RWPE1 (cell line): Measurements from ENCODE around the gene PKN3.

Source experiments
- CTCF ChIA-PET: fragments of 350-600 bp; sonication (Branson Sonifier 250); formaldehyde crosslinking; extraction: SDS; loops from one replicate; lab custom pipeline; 2021; lab: Yijun Ruan, JAX
- POLR2A ChIA-PET: fragments of 400-600 bp; formaldehyde crosslinking; extraction: SDS; loops from one replicate; lab custom pipeline; 2020; ENCODE audit warnings: antibody characterized with exemption; ENCODE audit not compliant: low non-redundant PET; lab: Yijun Ruan, JAX
- DNase-seq: peaks from one replicate; pipeline ENCODE4 v3.0.0; 2012; ENCODE audit warnings: low spot score
- H3K27ac ChIP-seq: fragments of 450-650 bp; 2 replicates; pipeline ENCODE4 v1.5.1; 2017
- CTCF ChIP-seq: fragments of 450-650 bp; conservative IDR thresholded peaks from 2 replicates; pipeline ENCODE4 v1.5.1; 2017; ENCODE audit warnings: low read depth, mild to moderate bottlenecking

Gene PKN3

DNA sequence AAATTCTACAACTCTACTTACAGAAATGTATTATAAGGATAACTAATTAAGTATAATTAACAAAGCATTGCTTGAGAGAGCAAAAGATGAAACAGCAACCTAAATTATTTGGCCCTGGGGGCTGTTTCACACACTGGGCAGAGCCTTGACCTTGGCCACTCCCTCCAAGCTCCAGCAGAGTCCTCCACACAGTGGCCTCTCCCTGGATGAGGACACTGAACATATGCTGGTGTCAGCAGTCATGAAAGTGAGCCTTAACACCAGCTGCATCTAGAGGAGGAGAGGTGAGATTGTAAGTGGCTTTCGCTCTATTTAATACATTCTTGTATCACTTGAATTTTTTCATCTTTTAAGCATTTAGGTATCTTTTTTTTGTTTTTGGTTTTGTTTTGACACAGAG lies 44.9 kb downstream of the PKN3 start:
- ChIA-PET CTCF (interaction anchor here (1.6 kb wide), 1 partner anchor 14 kb away, joined by 8 read pairs; no protein-coding TSS in a partner anchor), POLR2A (no interaction called here)
- no peak for TF ChIP-seq CTCF
- H3K27ac ChIP-seq: no peak overlapping the region; the same call in 1 of the 2 replicates
- no peak for DNase-seq

DNA sequence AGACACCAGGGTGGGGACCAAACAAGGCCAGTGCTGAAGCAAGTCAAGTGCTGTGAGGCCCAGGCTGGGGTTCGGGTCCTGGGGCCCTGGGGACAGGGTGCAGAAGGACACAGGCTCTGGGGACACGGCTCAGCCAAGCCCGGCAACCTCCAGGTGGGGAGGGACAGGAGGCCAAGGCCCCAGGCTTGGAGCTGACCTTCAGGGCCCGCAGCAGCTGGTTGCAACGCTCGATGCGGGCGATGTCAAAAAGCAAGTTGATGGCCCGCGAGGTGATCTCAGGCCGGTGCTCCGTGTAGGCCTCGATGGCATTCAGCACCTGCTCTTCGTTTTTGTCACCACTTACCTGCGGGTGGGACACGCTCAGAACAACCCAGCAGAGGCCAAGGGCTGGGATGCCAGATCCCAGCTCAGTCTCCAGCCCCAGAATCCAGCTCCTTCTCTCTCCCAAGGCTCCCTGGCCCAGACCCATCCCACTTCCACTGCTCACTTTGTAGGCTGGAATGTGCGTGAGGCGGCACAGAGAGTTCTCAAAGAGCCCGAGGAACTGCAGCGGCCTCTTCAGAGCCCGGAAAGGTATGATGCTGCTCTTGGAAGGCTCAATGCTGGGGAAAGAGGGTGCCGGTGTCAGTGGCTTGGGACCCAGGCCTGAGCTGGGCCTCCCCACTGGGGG lies 48.8 kb downstream of the PKN3 start:
- H3K27ac ChIP-seq: peak overlapping the region; percentile 8
- POLR2A ChIA-PET: no interaction called here
- no peak for TF ChIP-seq CTCF
- no peak for DNase-seq
- CTCF ChIA-PET: interaction anchor here (0.5 kb wide), 1 partner anchor 49 kb away, joined by 5 read pairs; the partner anchor contains the start of gene PKN3

- ChIA-PET CTCF (interaction anchor here (0.5 kb wide), 1 partner anchor 105 kb away, joined by 3 read pairs; no protein-coding TSS in a partner anchor), POLR2A (interaction anchor here (0.6 kb wide), 1 partner anchor 12 kb away, joined by 5 read pairs; no protein-coding TSS in a partner anchor)
- no peak for TF ChIP-seq CTCF
- H3K27ac ChIP-seq: no peak overlapping the region
- no peak for DNase-seq
These were observed 51.3 kb downstream of the PKN3 start for GRCh38 chr9:128753627-128754026.

- H3K27ac ChIP-seq: no peak overlapping the region
- TF ChIP-seq CTCF: no peak
- DNase-seq: no peak
- CTCF ChIA-PET: interaction anchor here (0.6 kb wide), 1 partner anchor 24 kb away, joined by 4 read pairs; no protein-coding TSS in a partner anchor
- POLR2A ChIA-PET: no interaction called here
These were observed 55.3 kb downstream of the PKN3 start for GRCh38 chr9:128757602-128758001.

GRCh38 chr9:128762671-128763449 lies 60.6 kb downstream of the PKN3 start:
- TF ChIP-seq CTCF: no peak
- ChIA-PET POLR2A (interaction anchor here (0.7 kb wide), 1 partner anchor 380 kb away, joined by 4 read pairs; no protein-coding TSS in a partner anchor), CTCF (no interaction called here)
- DNase-seq: no peak
- H3K27ac ChIP-seq: peak overlapping the region; percentile 29

- H3K27ac ChIP-seq: no peak overlapping the region; the same call in 1 of the 2 replicates
- DNase-seq: no peak
- POLR2A ChIA-PET: no interaction called here
- TF ChIP-seq CTCF: no peak
- CTCF ChIA-PET: no interaction called here
These were observed 62.1 kb downstream of the PKN3 start for GRCh38 chr9:128764361-128764760.
